ENCODE measurements around the gene MYO9B.

MYO9B gene

DNA sequence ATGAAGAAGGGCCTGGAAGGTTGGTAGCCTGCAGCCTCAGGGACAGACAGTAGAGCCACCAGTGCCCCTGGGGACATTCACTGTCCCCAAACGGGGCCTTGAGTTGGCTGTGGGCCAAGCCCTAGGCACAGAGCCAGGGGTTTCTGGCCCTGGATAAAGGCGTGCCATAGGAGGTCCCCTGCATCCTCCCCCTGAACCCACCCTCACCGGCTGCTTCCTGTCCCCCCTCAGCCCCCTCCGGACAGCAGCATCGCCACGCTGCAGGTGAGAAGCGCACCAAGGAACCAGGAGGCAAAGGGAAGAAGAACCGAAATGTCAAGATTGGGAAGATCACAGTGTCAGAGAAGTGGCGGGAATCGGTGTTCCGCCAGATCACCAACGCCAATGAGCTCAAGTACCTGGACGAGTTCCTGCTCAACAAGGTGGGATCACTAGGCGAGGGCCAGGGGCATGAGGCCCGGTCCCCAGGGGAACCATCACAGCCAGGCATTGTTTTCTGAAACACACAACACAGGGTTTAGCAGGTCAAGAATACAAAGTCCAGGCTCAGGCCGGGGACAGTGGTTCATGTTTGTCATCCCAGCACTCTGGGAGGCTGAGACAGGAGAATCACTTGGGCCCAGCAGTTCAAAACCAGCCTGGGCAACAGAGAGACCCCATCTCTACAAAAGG, 125.0 kb downstream of the MYO9B start:
- TF ChIP-seq TAF1 (IDR thresholded peaks at IDR 0.05; ENCODE audit: borderline replicate concordance, insufficient read depth, low read length), result no peak
- TF ChIP-seq SIN3A (IDR thresholded peaks at IDR 0.05; ENCODE audit: borderline replicate concordance, insufficient read depth, low read length), result no peak
- no peak for TF ChIP-seq POLR2AphosphoS5 (IDR thresholded peaks at IDR 0.05; ENCODE audit: low read depth, low read length)
- TF ChIP-seq FOXP2 (optimal IDR thresholded peaks at IDR 0.05; ENCODE audit: borderline replicate concordance, extremely low read depth, extremely low read length, insufficient read depth), result no peak
- no peak for TF ChIP-seq REST (IDR thresholded peaks at IDR 0.05; ENCODE audit: insufficient read depth in 1 of 2, low read depth in 2 of 2, low read length in 2 of 2)

- no peak for TF ChIP-seq FOXP2 (optimal IDR thresholded peaks at IDR 0.05; ENCODE audit: borderline replicate concordance, extremely low read depth, extremely low read length, insufficient read depth)
- no peak for TF ChIP-seq REST (IDR thresholded peaks at IDR 0.05; ENCODE audit: insufficient read depth in 1 of 2, low read depth in 2 of 2, low read length in 2 of 2)
- no peak for TF ChIP-seq TAF1 (IDR thresholded peaks at IDR 0.05; ENCODE audit: borderline replicate concordance, insufficient read depth, low read length)
- TF ChIP-seq SIN3A (IDR thresholded peaks at IDR 0.05; ENCODE audit: borderline replicate concordance, insufficient read depth, low read length), result no peak
- TF ChIP-seq POLR2AphosphoS5 (IDR thresholded peaks at IDR 0.05; ENCODE audit: low read depth, low read length), result no peak
Measured at GRCh38 chr19:17202249-17202648, 126.7 kb downstream of the MYO9B start.

- TF ChIP-seq TAF1 (IDR thresholded peaks at IDR 0.05; ENCODE audit: borderline replicate concordance, insufficient read depth, low read length) (no peak), POLR2AphosphoS5 (IDR thresholded peaks at IDR 0.05; ENCODE audit: low read depth, low read length) (no peak), SIN3A (IDR thresholded peaks at IDR 0.05; ENCODE audit: borderline replicate concordance, insufficient read depth, low read length) (no peak), FOXP2 (optimal IDR thresholded peaks at IDR 0.05; ENCODE audit: borderline replicate concordance, extremely low read depth, extremely low read length, insufficient read depth) (no peak), REST (IDR thresholded peaks at IDR 0.05; ENCODE audit: insufficient read depth in 1 of 2, low read depth in 2 of 2, low read length in 2 of 2) (no peak)
Measured at GRCh38 chr19:17202713-17203112, 127.1 kb downstream of the MYO9B start.

GRCh38 chr19:17205237-17206140, 129.9 kb downstream of the MYO9B start:
- no peak for TF ChIP-seq SIN3A (IDR thresholded peaks at IDR 0.05; ENCODE audit: borderline replicate concordance, insufficient read depth, low read length)
- no peak for TF ChIP-seq POLR2AphosphoS5 (IDR thresholded peaks at IDR 0.05; ENCODE audit: low read depth, low read length)
- TF ChIP-seq FOXP2 (optimal IDR thresholded peaks at IDR 0.05; ENCODE audit: borderline replicate concordance, extremely low read depth, extremely low read length, insufficient read depth), result no peak
- no peak for TF ChIP-seq REST (IDR thresholded peaks at IDR 0.05; ENCODE audit: insufficient read depth in 1 of 2, low read depth in 2 of 2, low read length in 2 of 2)
- TF ChIP-seq TAF1 (IDR thresholded peaks at IDR 0.05; ENCODE audit: borderline replicate concordance, insufficient read depth, low read length), result no peak
